Measurements from ENCODE around the gene C2.
A peak's percentile ranks its signal among the peaks of the same experiment; 100 is the strongest.

The C2 gene

DNA sequence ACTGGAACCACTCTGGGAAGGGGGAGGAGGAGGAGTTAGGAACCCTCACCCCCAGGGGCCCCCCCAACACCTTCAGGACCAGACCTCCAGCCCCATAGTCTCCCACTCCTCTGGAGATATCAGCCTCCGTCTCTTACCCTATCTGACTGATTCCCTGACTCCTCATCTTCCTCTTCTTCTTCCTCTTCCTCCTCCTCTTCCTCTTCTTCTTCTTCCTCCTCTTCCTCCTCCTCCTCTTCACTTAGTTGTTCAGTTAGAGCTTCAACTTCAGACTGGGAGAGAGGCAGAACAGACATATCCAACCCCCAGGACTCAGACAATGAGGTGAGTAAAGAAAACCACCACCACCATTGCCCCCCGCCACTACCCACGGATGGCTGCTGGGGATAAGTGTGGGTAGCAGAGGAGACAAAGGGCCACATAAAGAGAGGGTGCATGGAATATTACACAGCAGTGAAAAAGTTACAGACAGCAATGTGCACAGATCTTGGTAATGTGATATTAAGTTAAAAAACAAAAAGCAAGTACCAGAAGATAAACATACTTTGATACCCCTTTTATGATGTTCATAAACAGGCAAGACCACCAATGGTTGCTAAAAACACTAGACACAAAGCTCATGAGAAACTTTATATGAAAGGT, 38.1 kb upstream of the C2 start:
- H3K4me3 ChIP-seq (ENCODE audit: low read depth, low read length): no peak overlapping the region
- TF ChIP-seq, protein P1, sequence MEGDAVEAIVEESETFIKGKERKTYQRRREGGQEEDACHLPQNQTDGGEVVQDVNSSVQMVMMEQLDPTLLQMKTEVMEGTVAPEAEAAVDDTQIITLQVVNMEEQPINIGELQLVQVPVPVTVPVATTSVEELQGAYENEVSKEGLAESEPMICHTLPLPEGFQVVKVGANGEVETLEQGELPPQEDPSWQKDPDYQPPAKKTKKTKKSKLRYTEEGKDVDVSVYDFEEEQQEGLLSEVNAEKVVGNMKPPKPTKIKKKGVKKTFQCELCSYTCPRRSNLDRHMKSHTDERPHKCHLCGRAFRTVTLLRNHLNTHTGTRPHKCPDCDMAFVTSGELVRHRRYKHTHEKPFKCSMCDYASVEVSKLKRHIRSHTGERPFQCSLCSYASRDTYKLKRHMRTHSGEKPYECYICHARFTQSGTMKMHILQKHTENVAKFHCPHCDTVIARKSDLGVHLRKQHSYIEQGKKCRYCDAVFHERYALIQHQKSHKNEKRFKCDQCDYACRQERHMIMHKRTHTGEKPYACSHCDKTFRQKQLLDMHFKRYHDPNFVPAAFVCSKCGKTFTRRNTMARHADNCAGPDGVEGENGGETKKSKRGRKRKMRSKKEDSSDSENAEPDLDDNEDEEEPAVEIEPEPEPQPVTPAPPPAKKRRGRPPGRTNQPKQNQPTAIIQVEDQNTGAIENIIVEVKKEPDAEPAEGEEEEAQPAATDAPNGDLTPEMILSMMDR (IDR thresholded peaks at IDR 0.05; ENCODE audit: low read depth, low read length): no peak

DNA sequence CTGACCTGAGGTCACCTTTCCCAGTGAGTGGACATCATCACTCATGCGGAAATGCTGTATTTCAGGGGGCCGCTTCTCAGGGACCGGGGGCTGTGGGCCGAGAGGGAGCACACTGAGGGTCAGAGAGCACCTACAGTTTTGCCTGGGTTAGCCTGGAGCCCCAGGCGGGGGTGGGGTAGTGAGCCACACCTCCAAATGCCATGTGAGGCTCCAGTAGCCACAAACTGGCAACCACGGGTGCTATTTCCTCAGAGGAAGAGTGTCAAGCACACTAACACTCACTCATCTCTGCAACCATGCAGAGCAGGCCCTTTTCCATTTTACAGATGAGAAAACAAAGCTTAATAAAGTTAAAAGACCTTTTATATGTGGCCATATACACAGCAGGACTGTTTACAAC, 34.7 kb upstream of the C2 start:
- no peak overlapping the region for H3K4me3 ChIP-seq (ENCODE audit: low read depth, low read length)
- TF ChIP-seq, protein P1 (IDR thresholded peaks at IDR 0.05; ENCODE audit: low read depth, low read length): no peak

DNA sequence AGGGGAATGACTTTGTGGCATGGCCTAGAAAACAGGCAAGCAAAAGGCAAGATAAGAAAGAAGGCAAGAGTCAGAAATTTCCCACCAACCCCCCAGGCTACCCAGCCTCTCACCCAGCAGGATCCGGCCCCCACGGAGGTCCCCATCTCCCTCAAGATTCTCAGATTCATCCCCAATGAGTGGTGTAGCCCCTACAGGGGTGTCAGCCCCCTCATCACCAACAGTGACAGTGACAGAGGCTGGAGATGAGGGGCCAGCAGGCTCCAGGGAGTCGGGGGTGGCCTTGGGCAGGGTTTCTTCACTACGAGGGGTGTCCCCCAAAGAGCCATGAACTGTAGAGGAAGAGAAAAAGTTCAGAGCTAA, 31.0 kb upstream of the C2 start:
- peak overlapping the region; percentile 75 for H3K4me3 ChIP-seq (ENCODE audit: low read depth, low read length)
- TF ChIP-seq, protein P1 (IDR thresholded peaks at IDR 0.05; ENCODE audit: low read depth, low read length): no peak

- H3K4me3 ChIP-seq (ENCODE audit: low read depth, low read length): peak overlapping the region; percentile 75
- TF ChIP-seq, protein P1 (IDR thresholded peaks at IDR 0.05; ENCODE audit: low read depth, low read length): no peak
Observed at GRCh38 chr6:31896856-31897611, 30.5 kb upstream of the C2 start.

DNA sequence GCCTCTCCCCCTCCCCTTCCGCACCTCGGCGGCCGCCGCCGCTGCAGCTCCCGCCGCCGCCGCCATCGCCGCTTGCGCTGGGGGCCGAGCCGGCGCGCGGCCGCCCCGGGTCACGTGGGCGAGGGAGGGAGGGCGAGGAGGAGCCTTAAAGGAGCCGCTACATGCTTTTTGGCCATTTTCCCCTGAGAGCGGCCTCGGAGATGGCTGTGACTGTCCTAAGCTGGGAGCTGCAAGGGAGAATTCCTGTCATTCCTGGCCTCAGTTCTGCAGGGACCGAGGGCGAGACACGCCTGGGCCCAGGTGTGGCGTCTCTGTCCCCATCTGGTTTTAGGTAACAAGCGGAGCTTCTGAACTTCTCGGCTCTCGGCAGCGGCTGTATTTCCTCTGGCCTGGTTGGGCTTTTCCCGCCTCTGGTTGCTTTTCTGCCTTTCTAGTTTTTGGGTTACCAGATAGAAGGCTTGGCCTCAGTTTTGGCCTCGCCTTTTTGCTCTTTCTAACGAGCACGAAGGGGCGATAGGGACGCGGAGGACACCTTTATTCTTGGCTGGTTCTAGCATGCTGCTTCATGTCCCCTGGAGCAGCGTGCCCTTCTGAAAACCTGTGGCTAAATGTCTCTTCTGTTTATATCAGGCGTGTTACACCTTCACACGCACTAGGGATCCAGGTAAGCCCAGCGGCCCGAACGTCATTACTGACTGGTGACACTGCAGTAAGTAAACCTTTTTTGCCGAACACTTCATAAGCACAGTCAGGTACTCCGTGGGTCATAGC, 29.7 kb upstream of the C2 start, which contains the start of gene EHMT2:
Gene EHMT2 (minus strand): TSS at position 87 of the 771 bp plus-strand sequence. CDS start 21 bp downstream, at position 66.
- TF ChIP-seq, protein P1 (IDR thresholded peaks at IDR 0.05; ENCODE audit: low read depth, low read length): no peak
- peak within 1 kb of the TSS; percentile 75 for H3K4me3 ChIP-seq (ENCODE audit: low read depth, low read length)

GRCh38 chr6:31898383-31899011, 29.0 kb upstream of the C2 start:
- TF ChIP-seq, protein P1 (IDR thresholded peaks at IDR 0.05; ENCODE audit: low read depth, low read length): no peak
- H3K4me3 ChIP-seq (ENCODE audit: low read depth, low read length): peak overlapping the region; percentile 75

Measured in WI38 (cell line).